Measurements from ENCODE around the gene PPP2R5A.
"Not testable (repeated sequence)": the region's sequence is repeated elsewhere in the genome, so short reads cannot be mapped to it uniquely, and the experiment has no call there.

The PPP2R5A gene

DNA sequence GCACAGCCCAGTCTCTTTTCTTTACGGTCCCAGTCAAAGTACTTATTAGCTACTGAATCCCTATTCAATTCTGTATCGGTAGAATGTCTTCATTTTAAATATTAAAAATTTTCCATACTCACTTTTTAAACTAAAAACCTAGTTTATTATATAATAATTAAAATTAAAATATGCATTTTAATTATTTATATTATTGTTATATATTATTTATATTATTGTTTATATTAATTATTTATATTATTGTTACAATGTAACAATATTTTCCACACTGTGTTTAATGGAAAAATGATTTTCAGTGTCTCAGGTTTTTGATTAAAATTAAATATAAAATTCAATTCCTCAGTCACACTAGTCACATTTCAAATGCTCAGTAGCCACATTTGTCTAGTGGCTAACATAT lies 18.2 kb upstream of the PPP2R5A start:
- no peak for DNase-seq

DNA sequence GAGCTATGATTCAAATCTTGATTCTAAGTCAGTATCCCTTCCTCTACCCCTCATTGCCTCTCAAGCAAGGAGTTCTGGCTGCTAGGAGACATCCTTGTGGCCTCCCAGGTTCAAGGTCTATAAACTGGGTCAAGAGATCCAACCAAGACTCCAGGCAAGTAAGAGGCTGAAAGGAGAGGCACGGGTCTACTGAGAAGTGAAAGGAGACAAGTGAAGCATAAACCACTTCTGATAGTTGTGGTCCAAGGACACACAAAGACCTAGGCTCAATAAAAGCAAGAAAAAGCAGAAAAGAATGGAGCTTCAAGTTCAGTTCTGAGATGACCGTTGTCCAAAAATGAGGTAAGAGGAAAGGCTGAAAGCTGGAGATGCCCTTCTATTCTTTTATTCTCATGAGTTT lies 17.8 kb upstream of the PPP2R5A start:
- no peak for DNase-seq

DNA sequence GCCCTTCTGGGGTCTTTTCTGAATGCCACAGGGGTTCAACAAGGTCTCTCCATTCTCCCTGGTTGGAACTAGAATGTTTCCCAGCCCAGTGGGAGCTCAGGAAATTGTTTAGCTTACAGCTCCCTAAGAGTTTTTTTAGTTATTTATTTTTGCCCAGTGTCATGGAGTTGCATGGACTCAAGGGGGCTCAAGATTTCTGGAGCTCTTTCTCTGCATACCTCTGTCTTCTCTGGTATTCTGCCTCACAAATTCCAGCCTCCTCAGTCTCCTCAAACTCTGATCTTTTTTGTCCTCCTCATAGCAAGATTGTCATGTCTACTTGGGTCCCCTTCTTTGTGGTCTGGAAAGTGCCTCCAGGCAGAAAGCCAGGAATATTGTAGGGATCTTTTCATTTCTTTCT lies 15.9 kb upstream of the PPP2R5A start:
- DNase-seq, result no peak

DNA sequence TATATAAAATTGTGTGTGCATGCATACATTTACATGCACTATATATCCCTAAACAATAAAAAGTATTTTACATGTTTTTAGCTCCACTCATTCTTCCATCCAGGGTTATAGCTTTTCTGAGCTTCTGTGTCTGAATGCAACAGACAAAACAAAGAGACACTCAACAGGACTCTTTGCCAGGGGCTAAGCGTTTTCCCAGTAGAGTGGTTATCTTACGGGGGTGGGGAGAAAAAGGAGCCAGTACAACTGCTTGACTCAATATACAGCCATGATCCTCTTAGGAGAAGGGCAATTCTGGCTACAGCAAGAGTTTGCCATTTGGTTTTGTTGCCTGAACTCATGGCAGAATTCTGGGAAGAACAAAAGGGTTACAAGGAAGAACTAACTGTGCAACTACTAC lies 14.6 kb upstream of the PPP2R5A start:
- no peak for DNase-seq

DNA sequence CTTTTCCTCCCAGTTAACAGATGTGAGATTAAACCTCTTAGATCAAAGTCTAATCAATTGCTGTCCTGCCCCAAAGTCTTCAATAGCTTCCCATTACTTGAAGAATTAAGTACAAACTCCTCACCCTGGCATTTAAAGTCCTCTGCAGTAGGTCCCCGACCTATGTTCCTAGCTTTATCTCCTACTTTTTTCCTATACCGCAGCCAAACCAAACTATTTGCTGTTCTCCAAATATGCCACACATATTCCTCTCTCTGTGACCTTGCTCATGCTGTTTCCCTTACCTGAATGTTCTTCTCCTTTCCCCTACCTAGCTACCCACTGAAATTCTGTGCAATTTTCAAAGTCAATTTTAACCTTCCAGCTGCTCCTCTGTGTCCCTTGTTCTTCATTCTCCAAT lies 14.0 kb upstream of the PPP2R5A start:
- DNase-seq, result no peak

DNA sequence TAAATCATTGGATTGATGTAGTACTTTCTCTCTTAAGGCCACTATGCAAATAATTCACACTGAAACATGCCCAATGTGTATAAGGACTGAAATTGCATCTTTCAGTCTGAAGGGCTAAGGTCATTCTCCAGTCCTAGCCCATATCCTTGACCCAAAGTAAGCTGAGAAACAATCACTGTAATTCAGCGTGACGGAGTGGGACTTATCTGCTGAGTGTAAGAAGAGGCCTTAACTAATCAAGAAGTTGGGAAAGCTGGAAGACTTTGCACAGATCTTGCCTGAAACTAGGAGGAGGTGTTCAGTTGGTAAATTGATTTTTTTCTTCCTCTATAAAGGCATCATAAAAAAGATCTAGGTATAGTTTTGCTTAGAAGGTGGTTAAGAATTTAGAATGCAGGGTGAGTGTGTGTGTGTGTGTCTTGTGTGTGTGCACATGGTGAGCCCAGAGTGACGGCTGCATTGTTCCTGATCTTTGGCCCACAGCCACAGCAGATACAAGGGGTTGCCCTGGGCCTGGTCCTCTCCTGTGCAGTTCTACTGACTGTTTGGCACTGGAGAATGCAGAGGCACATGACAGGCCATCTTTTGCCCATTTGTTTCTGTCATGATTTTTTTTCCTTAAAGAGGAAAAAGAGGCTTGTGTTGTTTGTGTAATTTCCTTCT lies 13.3 kb upstream of the PPP2R5A start:
- peak in 3 of 56 donors; percentile 1 to 47 (median 4) for DNase-seq

DNA sequence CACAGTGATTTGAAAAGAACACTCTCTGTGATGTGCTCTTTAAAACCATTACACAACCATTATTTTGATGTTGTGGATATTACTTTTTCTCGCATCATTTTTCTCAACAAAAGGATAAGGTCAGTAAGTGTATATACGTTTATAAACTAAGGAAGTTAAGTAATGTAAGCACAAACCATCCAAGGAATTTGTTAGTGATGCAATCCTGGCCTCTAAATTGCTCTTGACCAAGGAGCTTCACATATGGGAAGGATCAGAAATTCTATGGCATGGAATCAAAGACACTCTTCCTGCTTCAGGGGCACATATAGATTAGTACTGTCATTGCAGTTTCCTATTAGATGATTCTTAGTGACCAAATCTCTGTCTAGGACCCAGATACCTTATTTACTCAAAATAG lies 3.6 kb upstream of the PPP2R5A start:
- DNase-seq, result no peak

DNA sequence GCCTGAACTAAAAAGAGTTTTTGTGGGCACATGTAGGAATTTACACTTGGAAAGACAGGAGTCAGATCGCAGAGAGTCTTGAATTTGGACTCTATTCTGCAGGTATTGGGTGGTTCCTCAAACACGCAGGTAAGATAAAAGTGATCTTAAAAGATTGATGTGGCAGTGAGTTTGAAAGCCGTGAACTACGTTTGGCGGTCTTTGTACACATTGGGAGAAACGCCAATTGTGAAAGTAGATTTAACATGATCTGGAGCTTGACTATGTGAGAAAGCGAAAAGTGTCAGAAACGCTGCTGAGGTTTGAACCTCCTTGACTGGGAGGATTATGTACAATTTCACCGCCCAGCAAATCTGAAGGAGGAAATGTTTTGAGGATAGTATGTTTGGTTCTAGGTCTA lies 1.5 kb upstream of the PPP2R5A start:
- no peak for DNase-seq

DNA sequence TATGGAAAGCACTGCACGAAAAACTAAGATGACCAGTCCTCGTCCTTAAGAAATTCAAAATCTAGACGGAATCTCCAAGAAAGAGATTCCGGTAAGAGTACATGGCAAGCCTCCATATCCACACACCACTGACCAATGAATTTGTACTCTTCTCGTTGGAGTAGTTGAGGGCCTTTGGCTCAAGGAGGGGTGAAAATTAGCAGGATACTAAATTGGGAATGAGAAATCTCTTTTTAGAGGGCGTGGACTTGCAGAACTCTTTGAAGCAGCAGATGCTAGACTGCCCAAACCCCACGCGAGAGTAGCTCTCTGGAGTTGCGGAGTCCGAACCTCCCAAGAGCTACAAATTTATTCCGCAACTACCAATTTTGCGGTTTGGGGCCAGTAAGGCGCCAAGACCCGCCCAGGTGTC lies 872 bp upstream of the PPP2R5A start:
- DNase-seq, result no peak

DNA sequence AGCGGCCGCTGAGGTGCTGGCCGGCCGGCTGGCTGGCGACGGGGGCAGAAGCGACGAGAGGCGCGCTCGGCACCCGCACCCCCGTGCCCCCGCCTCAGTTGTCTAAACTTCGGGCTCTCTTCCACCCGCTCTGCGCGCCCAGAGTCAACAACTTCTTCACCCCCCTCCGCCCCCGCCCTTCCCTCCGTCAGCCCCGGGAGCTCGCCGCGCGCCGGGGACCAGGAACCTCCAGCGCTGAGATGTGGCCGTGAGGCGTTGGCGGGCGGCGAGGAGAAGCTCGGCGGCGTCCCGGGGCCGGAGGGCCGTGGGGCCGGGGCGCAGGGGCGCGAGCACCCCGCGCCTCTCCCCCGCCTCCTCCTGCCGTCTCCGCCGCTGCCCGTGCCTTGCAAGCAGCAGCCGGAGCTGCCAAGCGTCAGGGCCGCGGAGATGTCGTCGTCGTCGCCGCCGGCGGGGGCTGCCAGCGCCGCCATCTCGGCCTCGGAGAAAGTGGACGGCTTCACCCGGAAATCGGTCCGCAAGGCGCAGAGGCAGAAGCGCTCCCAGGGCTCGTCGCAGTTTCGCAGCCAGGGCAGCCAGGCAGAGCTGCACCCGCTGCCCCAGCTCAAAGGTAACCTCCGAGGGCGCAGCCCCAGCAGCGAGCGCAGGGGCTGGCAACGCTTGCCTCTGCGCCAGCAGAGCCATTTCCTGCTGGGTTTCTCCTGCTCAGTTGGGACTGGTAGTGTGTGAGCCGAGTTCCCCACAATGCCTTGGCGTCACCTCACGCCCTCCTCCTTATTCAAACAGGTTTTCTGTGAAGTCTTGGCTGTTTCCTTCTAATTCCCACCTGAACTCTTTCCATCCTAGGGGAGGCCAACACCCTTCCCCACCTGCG lies 710 bp downstream of the PPP2R5A start:
- DNase-seq, result peak in 45 of 56 donors; percentile 13 to 75 (median 61)

DNA sequence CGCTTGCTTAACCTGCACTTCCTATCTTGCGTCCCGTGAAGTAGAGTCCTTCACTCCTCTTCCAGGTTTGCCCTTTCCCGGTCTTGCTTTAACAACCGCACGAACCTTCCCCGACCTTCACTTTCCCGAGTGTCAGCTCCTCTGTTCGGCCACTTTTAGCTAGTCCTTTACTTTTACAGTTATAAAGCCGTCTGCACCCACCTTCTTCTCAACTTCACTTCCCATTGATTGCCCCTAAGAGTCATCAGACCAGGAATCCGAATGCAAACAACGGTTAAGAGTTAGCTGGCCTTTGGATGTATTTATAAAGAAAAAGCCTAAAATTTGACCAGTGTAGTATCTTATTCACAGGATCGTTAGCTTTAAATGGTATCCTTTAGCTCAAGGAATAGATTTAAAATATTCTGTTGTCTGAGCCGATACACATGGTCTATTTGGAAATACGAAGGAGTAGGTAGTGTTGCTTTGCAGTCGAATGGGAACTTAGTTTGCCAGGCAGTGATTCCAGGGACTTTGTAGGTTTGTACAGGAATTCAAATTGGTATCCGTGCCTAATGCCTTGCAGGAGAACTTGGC lies 1.4 kb downstream of the PPP2R5A start:
- DNase-seq, result peak in 3 of 56 donors; percentile 10 to 45 (median 45)

DNA sequence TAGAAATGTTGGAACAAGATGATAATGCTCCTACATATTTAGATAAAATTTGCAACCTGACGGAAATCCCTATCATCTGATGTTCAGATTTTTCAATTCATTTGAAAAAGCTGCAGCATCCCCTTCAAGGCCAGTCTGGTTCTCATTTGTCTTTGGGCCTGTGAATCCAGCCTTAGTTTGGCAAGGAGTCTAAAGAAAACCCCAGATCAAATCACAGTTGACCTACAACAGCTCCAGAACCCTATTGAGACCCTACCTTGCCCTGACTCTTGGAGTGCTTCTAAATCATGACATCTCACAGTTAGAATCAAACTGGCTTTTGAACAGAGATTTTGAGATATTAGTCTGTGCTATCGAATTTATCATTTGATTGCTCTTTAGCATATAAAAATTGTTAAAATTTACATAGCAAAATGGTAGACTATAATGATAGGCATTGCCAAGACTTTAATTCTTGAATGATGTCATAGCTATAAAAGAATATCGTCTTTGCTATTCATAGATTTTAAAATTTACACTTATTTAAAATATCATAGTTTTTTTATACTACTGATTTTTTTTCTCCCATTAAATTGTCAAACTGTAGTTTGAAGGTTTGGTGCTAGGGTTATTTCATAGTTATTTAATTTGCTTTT lies 2.2 kb downstream of the PPP2R5A start:
- no peak for DNase-seq

DNA sequence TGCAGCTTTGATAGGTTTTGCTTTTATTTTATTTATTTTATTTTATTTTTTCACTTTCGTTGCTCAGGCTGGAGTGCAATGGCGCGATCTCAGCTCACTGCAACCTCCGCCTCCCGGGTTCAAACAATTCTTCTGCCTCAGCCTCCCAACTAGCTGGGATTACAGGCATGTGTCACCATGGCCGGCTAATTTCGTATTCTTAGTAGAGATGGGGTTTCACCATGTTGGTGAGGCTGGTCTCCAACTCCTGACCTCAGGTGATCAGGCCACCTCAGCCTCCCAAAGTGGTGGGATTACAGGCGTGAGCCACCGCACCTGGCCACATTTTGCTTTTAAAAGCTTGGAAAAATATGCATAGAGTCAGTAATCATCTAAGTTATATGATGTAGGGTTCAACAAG lies 2.8 kb downstream of the PPP2R5A start:
- DNase-seq, result not testable (repeated sequence)

DNA sequence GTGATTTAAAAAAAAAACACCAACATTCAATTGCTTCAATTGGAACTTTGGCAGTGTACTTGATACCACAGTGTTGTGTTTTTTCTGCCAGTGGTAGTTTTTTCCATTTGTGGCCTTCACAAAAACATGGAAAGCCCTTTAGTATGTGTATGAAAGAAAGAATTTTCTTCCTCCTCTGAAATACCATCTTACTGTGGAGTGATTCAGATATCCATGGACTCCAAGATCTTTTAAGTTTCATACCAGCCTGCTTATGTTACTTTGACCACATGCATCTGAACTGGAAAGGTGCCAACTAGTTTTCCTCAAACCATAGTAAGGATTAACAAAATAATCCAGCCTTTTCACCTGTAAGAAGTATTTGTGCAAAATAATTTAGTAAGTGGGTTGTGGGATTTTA lies 3.4 kb downstream of the PPP2R5A start:
- DNase-seq, result no peak

DNA sequence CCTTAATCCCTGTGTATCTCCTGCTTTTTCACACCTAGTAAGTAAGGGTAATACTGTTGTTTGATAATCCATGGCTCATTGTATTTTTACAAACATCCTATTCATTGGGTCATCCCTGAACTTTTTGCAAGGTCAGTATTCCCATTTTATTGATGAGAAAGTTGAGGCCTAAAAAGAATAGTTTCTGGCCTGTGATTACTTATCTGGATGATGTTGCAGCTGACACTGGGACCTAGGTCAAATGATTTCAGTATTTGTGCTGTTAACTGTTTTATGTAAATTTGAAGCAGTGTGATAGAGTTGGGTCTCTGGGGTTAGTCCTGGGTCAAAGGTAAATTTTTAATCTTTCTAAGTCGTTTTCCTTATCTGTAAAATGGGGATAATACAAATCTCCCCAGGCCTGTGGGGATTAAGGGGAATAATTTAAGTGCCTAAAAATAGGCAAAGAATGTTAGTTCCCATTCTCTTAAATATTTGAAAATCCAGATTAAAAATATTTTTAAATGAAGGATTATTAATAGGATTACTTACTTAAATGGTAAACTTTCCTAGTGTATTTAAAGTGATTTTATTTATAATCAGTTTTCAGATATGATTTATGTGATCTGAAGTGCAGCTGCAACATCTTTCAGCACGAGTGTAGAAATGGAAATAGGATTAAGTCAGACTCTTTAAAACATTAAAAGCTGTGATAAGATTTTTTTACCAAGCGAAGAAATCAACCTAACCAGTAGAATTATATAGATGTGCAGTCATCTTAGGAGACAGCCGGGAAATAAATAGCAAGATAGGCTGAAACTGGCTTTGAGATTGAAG lies 4.3 kb downstream of the PPP2R5A start:
- no peak for DNase-seq

DNA sequence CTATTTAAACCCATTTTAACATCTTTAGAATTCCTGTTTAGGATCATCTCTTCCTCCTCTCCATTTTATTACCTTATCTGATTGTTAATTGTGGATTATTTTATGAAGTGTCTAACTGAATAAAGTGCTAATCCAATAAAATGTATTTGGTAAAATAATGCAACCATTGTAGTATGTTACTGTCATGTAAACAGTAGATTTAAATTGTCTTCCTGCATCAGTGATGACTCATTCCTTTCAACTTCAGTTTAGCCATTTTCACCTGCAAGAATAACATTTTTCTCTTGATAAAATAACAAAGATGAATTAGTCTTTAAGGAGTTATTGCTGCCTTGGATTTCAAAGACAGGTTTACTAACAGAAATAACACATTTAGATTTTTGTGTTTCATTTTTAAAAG lies 5.4 kb downstream of the PPP2R5A start:
- DNase-seq, result no peak

DNA sequence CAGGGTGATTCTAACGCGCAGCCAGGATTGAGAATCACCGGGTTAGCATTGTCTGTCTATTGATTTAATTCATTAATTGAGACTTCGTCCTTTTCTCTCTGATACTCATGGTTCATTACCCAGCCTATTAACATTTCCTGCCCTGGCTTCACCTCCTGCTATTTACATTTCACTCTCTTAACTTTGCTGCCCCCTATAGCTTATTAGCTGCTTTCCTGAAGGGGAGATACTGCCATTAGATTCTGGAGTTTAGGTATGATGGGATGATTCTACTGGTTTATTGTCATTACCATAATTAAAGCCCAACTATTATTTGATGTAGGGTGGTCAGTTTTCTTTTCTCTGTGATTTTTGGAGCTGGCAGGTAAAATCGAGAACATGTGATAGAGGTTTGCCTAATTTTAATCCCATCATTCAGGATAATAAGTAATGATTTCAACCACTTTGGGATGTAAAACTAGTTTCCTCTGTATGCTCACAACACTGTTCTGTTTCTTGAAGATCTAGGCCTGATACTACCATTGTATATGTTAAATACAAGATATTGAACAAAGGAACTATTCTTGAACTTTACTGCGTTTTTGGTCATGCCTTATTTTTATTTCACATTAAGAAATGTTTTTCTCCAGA lies 6.4 kb downstream of the PPP2R5A start:
- DNase-seq, result no peak

DNA sequence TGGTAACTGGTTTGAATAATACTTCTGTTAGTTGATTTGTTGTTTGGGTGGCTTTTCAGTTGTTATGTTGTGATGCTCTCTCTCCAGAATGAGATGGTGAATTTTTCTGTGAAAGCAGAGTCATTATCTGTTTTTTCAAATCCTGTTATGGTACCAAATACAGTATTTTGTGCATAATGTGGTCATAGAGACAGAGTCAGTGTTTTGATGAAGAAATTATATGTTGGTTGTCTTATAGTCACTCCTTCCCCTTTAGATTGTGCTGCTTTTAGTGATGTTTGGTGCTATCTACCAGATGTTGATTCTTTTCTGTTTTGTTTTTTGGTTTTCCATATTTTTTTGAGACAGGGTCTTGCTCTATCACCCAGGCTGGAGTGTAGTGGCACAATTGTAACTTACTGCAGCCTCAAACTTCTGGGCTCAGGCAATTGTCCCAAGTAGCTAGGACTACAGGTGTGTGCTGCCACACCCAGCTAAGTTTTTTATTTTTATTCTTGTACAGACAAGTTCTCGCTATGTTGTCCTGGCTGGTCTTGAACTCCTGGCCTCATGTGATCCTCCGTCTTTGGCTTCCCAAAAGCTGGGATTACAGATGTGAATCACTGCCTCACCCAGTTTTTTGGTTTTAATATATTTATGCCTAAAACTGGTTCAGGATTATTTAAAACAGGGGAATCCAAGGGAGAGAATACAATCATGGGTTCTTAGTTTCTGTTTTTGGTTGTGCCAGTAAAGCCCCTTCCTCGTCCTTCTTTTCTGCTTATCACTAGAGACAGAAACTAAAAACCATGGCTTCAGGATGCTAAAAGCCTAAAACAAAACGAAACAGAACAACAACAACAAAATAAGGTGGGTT lies 7.3 kb downstream of the PPP2R5A start:
- DNase-seq, result no peak

DNA sequence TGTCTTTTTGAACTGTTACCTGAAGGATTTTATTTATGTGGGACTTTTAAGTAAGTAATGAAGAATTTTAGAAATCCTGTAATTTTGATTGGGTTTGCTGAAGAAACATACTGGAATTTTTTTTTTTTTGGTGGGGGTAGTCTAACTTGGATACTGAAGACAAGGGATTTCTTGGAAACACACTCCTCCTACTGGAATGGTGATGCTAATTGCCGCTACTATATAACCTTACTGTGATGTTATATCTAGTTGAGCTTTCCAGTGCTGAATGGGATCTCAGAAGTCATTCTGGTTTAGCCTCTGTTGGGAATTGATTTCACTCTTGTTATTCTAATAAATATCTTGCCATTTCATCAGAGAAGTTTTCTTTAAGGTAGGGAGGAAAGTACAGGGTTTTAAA lies 8.4 kb downstream of the PPP2R5A start:
- DNase-seq, result no peak

DNA sequence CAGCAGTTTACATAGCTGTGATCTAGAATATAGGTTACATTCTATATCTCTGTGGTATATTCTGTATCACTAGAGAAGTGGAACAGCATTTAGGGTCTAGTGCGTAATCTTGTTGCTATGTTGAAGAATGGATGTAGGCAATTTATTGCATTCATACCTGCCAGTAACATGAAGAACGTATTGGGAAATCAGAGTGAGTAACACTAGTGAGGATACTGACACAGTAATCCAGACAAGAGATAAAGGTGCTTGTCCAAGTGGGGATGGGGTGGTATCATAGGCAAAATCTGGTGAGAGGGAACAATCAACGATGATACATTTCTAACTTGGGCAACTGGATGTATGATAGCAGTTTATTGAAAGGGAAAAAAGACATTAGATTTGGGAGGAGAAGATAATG lies 9.8 kb downstream of the PPP2R5A start:
- DNase-seq, result no peak
